GM23338 (cell line): ENCODE results near the gene ZBTB40. TPM values are rescaled to one million over a fixed set of nuclear protein-coding genes. Genes with fewer than 3 reads are reported as not detected.

Experiments used
- ATAC-seq: fragments of 200-7000 bp; cut with Tn5 transposase; 3 replicates; pipeline ENCODE4 v1.9.1; 2020
- DNase-seq: peaks from one replicate; pipeline ENCODE4 v3.0.0-alpha.2; 2015; ENCODE audit warnings: low spot score
- H2AFZ ChIP-seq: fragments of 200-600 bp; sonication (generic); 2 replicates; pipeline ENCODE4 v1.8.0; 2016; ENCODE audit warnings: antibody characterized with exemption, mild to moderate bottlenecking, moderate library complexity
- H3F3A ChIP-seq: fragments of 200-600 bp; sonication (generic); replicated peaks from 2 replicates; pipeline ENCODE4 v1.8.0; 2017; ENCODE audit warnings: antibody characterized with exemption, mixed run types, low read depth
- H3K27ac ChIP-seq: fragments of 200-600 bp; sonication (generic); 2 replicates; pipeline ENCODE4 v1.6.1; 2016; ENCODE audit warnings: low read depth
- H3K27me3 ChIP-seq: fragments of 200-600 bp; sonication (generic); 2 replicates; pipeline ENCODE4 v1.8.0; 2016; ENCODE audit warnings: mild to moderate bottlenecking, mixed run types, moderate library complexity; ENCODE audit not compliant: insufficient read depth
- H3K36me3 ChIP-seq: fragments of 200-600 bp; sonication (generic); 2 replicates; pipeline ENCODE4 v1.8.0; 2016; ENCODE audit warnings: mild to moderate bottlenecking; ENCODE audit not compliant: insufficient read depth
- H3K4me1 ChIP-seq: fragments of 200-600 bp; sonication (generic); 2 replicates; pipeline ENCODE4 v1.8.0; 2016; ENCODE audit warnings: mild to moderate bottlenecking, moderate library complexity; ENCODE audit not compliant: insufficient read depth
- H3K4me2 ChIP-seq: fragments of 200-600 bp; sonication (generic); 2 replicates; pipeline ENCODE4 v1.7.1; 2017; ENCODE audit warnings: mixed run types
- H3K4me3 ChIP-seq: fragments of 200-600 bp; sonication (generic); 2 replicates; pipeline ENCODE4 v1.6.1; 2016; ENCODE audit warnings: mixed run types
- H3K79me2 ChIP-seq: fragments of 200-600 bp; sonication (generic); replicated peaks from 2 replicates; pipeline ENCODE4 v1.8.0; 2017; ENCODE audit warnings: mild to moderate bottlenecking; ENCODE audit not compliant: insufficient read depth
- H3K9me2 ChIP-seq: fragments of 200-600 bp; sonication (generic); 2 replicates; pipeline ENCODE4 v1.8.0; 2017; ENCODE audit not compliant: insufficient read depth
- H4K20me1 ChIP-seq: fragments of 200-600 bp; sonication (generic); replicated peaks from 2 replicates; pipeline ENCODE4 v1.8.0; 2017; ENCODE audit warnings: mild to moderate bottlenecking; ENCODE audit not compliant: insufficient read depth
- H3K27ac Mint-ChIP-seq: 2 replicates; pipeline ENCODE4 v1.8.0; 2020; ENCODE audit warnings: inconsistent platforms, mild to moderate bottlenecking, moderate library complexity, mixed read lengths
- H3K27me3 Mint-ChIP-seq: 3 replicates; pipeline ENCODE4 v1.8.0; 2022; ENCODE audit warnings: low read depth, mild to moderate bottlenecking, moderate library complexity, mixed read lengths, inconsistent platforms; ENCODE audit not compliant: insufficient read depth, poor library complexity
- H3K36me3 Mint-ChIP-seq: 3 replicates; pipeline ENCODE4 v1.8.0; 2021; ENCODE audit warnings: low read depth, mild to moderate bottlenecking, inconsistent platforms, moderate library complexity, mixed read lengths
- H3K4me1 Mint-ChIP-seq: 3 replicates; pipeline ENCODE4 v1.8.0; 2020; ENCODE audit warnings: mild to moderate bottlenecking, inconsistent platforms, mixed read lengths
- H3K4me3 Mint-ChIP-seq: 3 replicates; pipeline ENCODE4 v1.8.0; 2021; ENCODE audit warnings: moderate library complexity, mild to moderate bottlenecking, inconsistent platforms, mixed read lengths
- H3K9me3 Mint-ChIP-seq: 3 replicates; pipeline ENCODE4 v1.8.0; 2020; ENCODE audit warnings: moderate library complexity, mild to moderate bottlenecking, inconsistent platforms, mixed read lengths
- CREB1 ChIP-seq: fragments of 250-450 bp; sonication (Bioruptor Pico); IDR thresholded peaks from 2 replicates; pipeline ENCODE4 v1.5.0; 2020; ENCODE audit warnings: low read depth, mild to moderate bottlenecking, moderate library complexity
- CTCF ChIP-seq, 2 experiments: fragments of 200-600 bp in 1 of 2; sonication (generic) in 1 of 2; conservative IDR thresholded peaks; 2 replicates each; pipeline versions ENCODE4 v1.5.1 to v1.6.1; 2016 to 2017; ENCODE audit warnings: antibody characterized with exemption in 2 of 2, low read depth in 2 of 2, mild to moderate bottlenecking in 2 of 2, moderate library complexity in 1 of 2
- EZH2phosphoT487 ChIP-seq: fragments of 200-600 bp; sonication (generic); IDR thresholded peaks from one replicate; pipeline ENCODE4 v1.8.1; 2018; ENCODE audit warnings: antibody characterized with exemption; ENCODE audit not compliant: unreplicated experiment
- JUNB ChIP-seq: IDR thresholded peaks from one replicate; pipeline ENCODE4 v1.6.1; 2016; ENCODE audit warnings: antibody characterized with exemption; ENCODE audit not compliant: unreplicated experiment
- NANOG ChIP-seq: IDR thresholded peaks from 2 replicates; pipeline ENCODE4 v1.6.1; 2016; ENCODE audit warnings: antibody characterized with exemption, borderline replicate concordance
- POLR2AphosphoS5 ChIP-seq: IDR thresholded peaks from 2 replicates; pipeline ENCODE4 v1.6.1; 2016; ENCODE audit warnings: antibody characterized with exemption, low read depth
- STAT1 ChIP-seq: IDR thresholded peaks from one replicate; pipeline ENCODE4 v1.6.1; 2016; ENCODE audit warnings: antibody characterized with exemption; ENCODE audit not compliant: unreplicated experiment
- ZNF331 ChIP-seq: fragments of 250-450 bp; sonication (Bioruptor Pico); IDR thresholded peaks from 2 replicates; pipeline ENCODE4 v1.5.0; 2020; ENCODE audit warnings: low read depth, mild to moderate bottlenecking, moderate library complexity
- polyA plus RNA-seq: library from polyadenylated mRNA; unstranded; fragments of >200 nt; fragmentation: Nextera tagmentation; extraction: Ambion mirVana; gene quantifications from 2 replicates; pipeline ENCODE4 v1.2.1, GENCODE V29; 2016
- total RNA-seq: library from RNA; depleted of rRNA; stranded (reverse); fragments of >200 nt; shearing (Covaris generic); gene quantifications from 2 replicates; pipeline ENCODE4 v1.2.3, GENCODE V29; 2014
- TF ChIP-seq, protein P1 (sequence below): IDR thresholded peaks from one replicate; pipeline ENCODE4 v1.6.1; 2018; ENCODE audit warnings: antibody characterized with exemption; ENCODE audit not compliant: unreplicated experiment
- TF ChIP-seq, protein P2 (sequence below): IDR thresholded peaks from 2 replicates; pipeline ENCODE4 v1.6.1; 2016; ENCODE audit warnings: antibody characterized with exemption

Gene ZBTB40
- total and polyA plus RNA-seq, 2 experiments from 2014 or later = 3.1 to 22.7 TPM

GRCh38 chr1:22529901-22530621, 78.4 kb downstream of the ZBTB40 start:
- Histone ChIP-seq H3K4me3 (no peak overlapping the region), H3K79me2 (no peaks in the 10 kb centered on the region), H3K4me1 (no peaks in the 10 kb centered on the region), H4K20me1 (no peaks in the 10 kb centered on the region), H3K27ac (no peak overlapping the region), H3K4me2 (no peak overlapping the region), H3K9me2 (no peaks in the 10 kb centered on the region), H2AFZ (no peak overlapping the region), H3F3A (no peaks in the 10 kb centered on the region), H3K27me3 (no peaks in the 10 kb centered on the region), H3K36me3 (0 out of 2 replicates have a peak, but pooled peaks cover 6% of the 10 kb centered on the region)
- ATAC-seq (no peak), DNase-seq (peak; percentile 37)
- no peaks in the 10 kb centered on the region; the same call in 2 of the 3 replicates for H3K36me3 Mint-ChIP-seq
- no peak overlapping the region; the same call in 1 of the 2 replicates for H3K27ac Mint-ChIP-seq
- H3K4me3 Mint-ChIP-seq = no peak overlapping the region
- peaks cover 8% of the 10 kb centered on the region for H3K27me3 Mint-ChIP-seq
- no peaks in the 10 kb centered on the region; the same call in 2 of the 3 replicates for H3K4me1 Mint-ChIP-seq
- no peaks in the 10 kb centered on the region for H3K9me3 Mint-ChIP-seq
- TF ChIP-seq EZH2phosphoT487 = no peak
- no peak for TF ChIP-seq ZNF331 (CRISPR knock-in tag)
- no peak for TF ChIP-seq JUNB

GRCh38 chr1:22530715-22531114, 79.1 kb downstream of the ZBTB40 start:
- no peaks in the 10 kb centered on the region for H3K9me2 ChIP-seq
- ATAC-seq (no peak), DNase-seq (no peak)
- 0 out of 2 replicates have a peak, but pooled peaks cover under 1% of the 10 kb centered on the region for H3K36me3 ChIP-seq
- no peaks in the 10 kb centered on the region; the same call in 2 of the 3 replicates for H3K4me1 Mint-ChIP-seq
- no peak overlapping the region for H3K4me3 Mint-ChIP-seq
- peaks cover 8% of the 10 kb centered on the region for H3K27me3 Mint-ChIP-seq
- H3K4me2 ChIP-seq = no peak overlapping the region
- no peak overlapping the region for H3K27ac ChIP-seq
- H3K9me3 Mint-ChIP-seq = no peaks in the 10 kb centered on the region
- no peak overlapping the region for H2AFZ ChIP-seq
- H3K27ac Mint-ChIP-seq = no peak overlapping the region
- H3K4me1 ChIP-seq = no peaks in the 10 kb centered on the region
- H4K20me1 ChIP-seq = no peaks in the 10 kb centered on the region
- no peaks in the 10 kb centered on the region for H3F3A ChIP-seq
- no peak overlapping the region for H3K4me3 ChIP-seq
- H3K36me3 Mint-ChIP-seq = no peaks in the 10 kb centered on the region; the same call in 2 of the 3 replicates
- H3K79me2 ChIP-seq = no peaks in the 10 kb centered on the region
- no peaks in the 10 kb centered on the region for H3K27me3 ChIP-seq
- TF ChIP-seq EZH2phosphoT487 = no peak
- TF ChIP-seq NANOG = no peak
- TF ChIP-seq, protein P1, sequence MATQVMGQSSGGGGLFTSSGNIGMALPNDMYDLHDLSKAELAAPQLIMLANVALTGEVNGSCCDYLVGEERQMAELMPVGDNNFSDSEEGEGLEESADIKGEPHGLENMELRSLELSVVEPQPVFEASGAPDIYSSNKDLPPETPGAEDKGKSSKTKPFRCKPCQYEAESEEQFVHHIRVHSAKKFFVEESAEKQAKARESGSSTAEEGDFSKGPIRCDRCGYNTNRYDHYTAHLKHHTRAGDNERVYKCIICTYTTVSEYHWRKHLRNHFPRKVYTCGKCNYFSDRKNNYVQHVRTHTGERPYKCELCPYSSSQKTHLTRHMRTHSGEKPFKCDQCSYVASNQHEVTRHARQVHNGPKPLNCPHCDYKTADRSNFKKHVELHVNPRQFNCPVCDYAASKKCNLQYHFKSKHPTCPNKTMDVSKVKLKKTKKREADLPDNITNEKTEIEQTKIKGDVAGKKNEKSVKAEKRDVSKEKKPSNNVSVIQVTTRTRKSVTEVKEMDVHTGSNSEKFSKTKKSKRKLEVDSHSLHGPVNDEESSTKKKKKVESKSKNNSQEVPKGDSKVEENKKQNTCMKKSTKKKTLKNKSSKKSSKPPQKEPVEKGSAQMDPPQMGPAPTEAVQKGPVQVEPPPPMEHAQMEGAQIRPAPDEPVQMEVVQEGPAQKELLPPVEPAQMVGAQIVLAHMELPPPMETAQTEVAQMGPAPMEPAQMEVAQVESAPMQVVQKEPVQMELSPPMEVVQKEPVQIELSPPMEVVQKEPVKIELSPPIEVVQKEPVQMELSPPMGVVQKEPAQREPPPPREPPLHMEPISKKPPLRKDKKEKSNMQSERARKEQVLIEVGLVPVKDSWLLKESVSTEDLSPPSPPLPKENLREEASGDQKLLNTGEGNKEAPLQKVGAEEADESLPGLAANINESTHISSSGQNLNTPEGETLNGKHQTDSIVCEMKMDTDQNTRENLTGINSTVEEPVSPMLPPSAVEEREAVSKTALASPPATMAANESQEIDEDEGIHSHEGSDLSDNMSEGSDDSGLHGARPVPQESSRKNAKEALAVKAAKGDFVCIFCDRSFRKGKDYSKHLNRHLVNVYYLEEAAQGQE = no peak
- no peak for TF ChIP-seq ZNF331 (CRISPR knock-in tag)
- TF ChIP-seq CTCF (conservative IDR thresholded peaks at IDR 0.05; ENCODE audit: low read depth in 2 of 2) = no peak
- no peak for TF ChIP-seq POLR2AphosphoS5
- TF ChIP-seq CREB1 (CRISPR knock-in tag) = no peak
- TF ChIP-seq, protein P2, sequence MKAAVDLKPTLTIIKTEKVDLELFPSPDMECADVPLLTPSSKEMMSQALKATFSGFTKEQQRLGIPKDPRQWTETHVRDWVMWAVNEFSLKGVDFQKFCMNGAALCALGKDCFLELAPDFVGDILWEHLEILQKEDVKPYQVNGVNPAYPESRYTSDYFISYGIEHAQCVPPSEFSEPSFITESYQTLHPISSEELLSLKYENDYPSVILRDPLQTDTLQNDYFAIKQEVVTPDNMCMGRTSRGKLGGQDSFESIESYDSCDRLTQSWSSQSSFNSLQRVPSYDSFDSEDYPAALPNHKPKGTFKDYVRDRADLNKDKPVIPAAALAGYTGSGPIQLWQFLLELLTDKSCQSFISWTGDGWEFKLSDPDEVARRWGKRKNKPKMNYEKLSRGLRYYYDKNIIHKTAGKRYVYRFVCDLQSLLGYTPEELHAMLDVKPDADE = no peak
- TF ChIP-seq STAT1 = no peak
